Mesodermal cell (in vitro differentiated cells): ENCODE results near the gene CCDC154.
"Not testable (repeated sequence)": the region's sequence is repeated elsewhere in the genome, so short reads cannot be mapped to it uniquely, and the experiment has no call there.

Experiments
- H3K27ac ChIP-seq: 2 replicates; pipeline ENCODE4 v1.7.0; 2013; ENCODE audit warnings: mild to moderate bottlenecking, low read depth, low read length, moderate library complexity; ENCODE audit not compliant: severe bottlenecking
- H3K36me3 ChIP-seq: 2 replicates; pipeline ENCODE4 v1.7.1; 2013; ENCODE audit warnings: mild to moderate bottlenecking, low read length, moderate library complexity; ENCODE audit not compliant: control insufficient read depth, insufficient read depth
- H3K4me1 ChIP-seq: one replicate; pipeline ENCODE4 v1.7.1; 2013; ENCODE audit warnings: mild to moderate bottlenecking, low read length; ENCODE audit not compliant: insufficient read depth, control insufficient read depth, poor library complexity, severe bottlenecking
- H3K4me3 ChIP-seq: 2 replicates; pipeline ENCODE4 v1.7.0; 2013; ENCODE audit warnings: low read length, control low read depth, mild to moderate bottlenecking; ENCODE audit not compliant: insufficient read depth, poor library complexity, severe bottlenecking; ENCODE audit errors: extremely low read depth
- H3K9me3 ChIP-seq: 2 replicates; pipeline ENCODE4 v1.7.1; 2013; ENCODE audit warnings: mild to moderate bottlenecking, low read length, moderate library complexity; ENCODE audit not compliant: control insufficient read depth
- WGBS, 2 experiments: methylation state at CpG; one replicate each; pipeline ENCODE4 v1.1.5; 2013; ENCODE audit warnings: missing lambda C conversion rate in 2 of 2; ENCODE audit not compliant: insufficient coverage in 2 of 2; 5-methylcytosine and 5-hydroxymethylcytosine counted together

The CCDC154 gene

DNA sequence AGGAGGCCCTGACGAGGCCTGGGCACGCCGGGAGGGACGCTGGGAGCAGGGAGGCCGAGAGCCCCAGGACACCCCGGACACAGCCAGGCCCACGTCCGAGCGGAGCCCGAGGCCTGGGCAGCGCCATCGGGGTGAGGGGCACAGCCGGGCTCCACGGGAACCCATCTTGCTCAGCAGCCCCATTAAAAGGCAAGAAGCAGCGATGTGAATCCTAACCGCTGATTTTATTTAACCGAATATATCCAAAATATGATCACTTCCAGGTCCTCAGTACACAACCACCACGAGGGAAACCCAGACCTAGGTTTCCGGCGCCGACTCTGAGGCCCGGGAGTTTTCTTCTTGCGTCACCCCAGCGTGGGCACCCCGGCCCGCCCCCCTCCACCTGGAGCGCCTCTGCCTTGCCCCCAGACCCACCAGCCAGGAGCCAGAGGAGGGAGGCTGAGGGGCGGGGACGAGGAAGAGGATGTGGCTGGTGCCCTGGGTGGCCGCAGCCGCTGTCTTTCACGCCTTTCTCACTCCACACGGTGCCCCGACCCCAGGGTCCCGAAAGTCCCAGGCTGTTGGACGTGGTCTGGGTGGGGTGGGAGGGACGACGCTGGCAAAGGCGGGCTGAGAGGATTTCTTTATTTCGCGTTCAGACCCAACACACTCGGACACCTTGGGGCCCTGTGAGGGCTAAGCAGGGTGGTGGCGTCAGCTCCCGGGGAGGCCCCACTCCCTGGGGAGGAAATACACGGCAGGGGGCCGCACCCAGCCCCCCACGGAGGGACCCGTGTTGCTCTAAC lies 568 bp upstream of the CCDC154 start:
- 96 to 97% methylated on average over 27 to 42 of the region's 48 CpGs for WGBS, 2 experiments
- Histone ChIP-seq H3K9me3 (no peaks in the 10 kb centered on the region), H3K27ac (no peak overlapping the region), H3K36me3 (peaks cover 6% of the 10 kb centered on the region), H3K4me1 (no peaks in the 10 kb centered on the region), H3K4me3 (no peak overlapping the region)

GRCh38 chr16:1443403-1443973 lies 868 bp downstream of the CCDC154 start:
- Histone ChIP-seq H3K4me1 (no peaks in the 10 kb centered on the region), H3K9me3 (no peaks in the 10 kb centered on the region), H3K36me3 (peaks cover under 1% of the 10 kb centered on the region), H3K4me3 (no peak overlapping the region), H3K27ac (no peak overlapping the region)
- WGBS, 2 experiments = 88 to 90% methylated on average over 20 to 37 of the region's 38 CpGs

DNA sequence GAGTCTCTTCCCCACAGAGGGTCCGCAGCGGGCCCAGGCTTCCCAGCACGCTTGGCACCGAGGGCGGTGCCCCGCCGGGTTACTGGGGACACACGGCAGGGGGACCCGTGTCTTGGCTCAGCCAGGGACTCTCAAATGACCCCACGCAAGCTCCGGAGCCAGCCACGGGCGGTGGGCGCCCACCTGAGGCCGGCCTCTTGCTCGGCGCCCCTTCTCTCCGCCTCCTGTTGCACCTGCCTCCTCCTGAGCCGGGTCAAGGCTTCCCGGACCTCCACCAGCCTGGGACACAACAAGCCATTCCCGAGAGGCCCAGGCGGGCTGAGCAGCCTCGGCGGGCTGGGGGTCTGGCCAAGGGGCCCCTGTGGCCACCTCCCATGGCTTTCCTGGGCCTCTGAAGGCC lies 1.7 kb downstream of the CCDC154 start:
- WGBS, 2 experiments = 90 to 93% methylated on average over 19 to 24 of the region's 24 CpGs
- no peak overlapping the region for H3K27ac ChIP-seq
- H3K36me3 ChIP-seq = no peaks in the 10 kb centered on the region
- H3K4me3 ChIP-seq = no peak overlapping the region
- no peaks in the 10 kb centered on the region for H3K9me3 ChIP-seq
- H3K4me1 ChIP-seq = no peaks in the 10 kb centered on the region

GRCh38 chr16:1441391-1441829 lies 2.9 kb downstream of the CCDC154 start:
- Histone ChIP-seq H3K4me1 (no peaks in the 10 kb centered on the region), H3K36me3 (no peaks in the 10 kb centered on the region)
- 86 to 87% methylated on average over 21 to 22 of the region's 22 CpGs for WGBS, 2 experiments

GRCh38 chr16:1439699-1440074 lies 4.7 kb downstream of the CCDC154 start:
- not testable (repeated sequence) for H3K27ac ChIP-seq, H3K4me3 ChIP-seq, H3K36me3 ChIP-seq, H3K4me1 ChIP-seq, H3K9me3 ChIP-seq
- WGBS, 2 experiments = 98 to 100% methylated on average over 3 to 4 of the region's 4 CpGs

More at GRCh38 chr16:1441391-1441829, 2.9 kb downstream of the CCDC154 start:
- Histone ChIP-seq H3K4me3 (no peak overlapping the region), H3K27ac (no peak overlapping the region), H3K9me3 (no peaks in the 10 kb centered on the region)

DNA sequence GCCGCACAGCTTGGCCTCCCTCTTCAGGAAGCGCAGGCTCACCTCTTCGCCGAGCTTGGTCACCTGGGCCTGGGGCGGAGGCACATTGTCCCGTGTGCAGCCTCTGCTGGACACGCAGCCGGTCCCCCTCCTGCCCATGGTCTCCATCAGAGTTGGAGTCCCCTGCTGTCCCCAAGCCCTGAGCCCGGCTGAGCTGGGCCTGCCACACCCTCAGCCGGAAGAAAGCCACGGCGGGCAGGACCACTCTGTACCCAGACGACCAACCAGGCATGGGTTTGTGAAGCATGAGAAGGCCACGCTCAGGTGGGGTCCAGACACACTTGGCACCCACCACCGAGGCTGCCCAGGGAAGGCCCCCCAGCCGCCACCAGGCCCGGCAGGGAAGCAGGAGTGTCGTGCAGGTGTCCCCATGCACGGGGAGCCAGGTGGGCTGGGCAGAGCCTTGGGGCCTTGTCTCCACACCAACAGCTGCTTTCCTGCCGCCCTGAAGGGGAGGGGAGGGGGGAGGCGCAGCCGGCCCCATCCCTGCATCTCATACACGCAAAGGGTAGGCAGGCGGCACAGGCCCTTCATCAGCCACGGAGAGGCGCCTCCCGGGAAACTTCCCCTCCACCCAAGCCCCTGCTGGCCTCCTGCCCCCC lies 5.2 kb downstream of the CCDC154 start:
- no peaks in the 10 kb centered on the region for H3K36me3 ChIP-seq
- 95 to 96% methylated on average over 16 to 19 of the region's 27 CpGs for WGBS, 2 experiments
- no peaks in the 10 kb centered on the region for H3K4me1 ChIP-seq
- no peak overlapping the region for H3K27ac ChIP-seq
- H3K9me3 ChIP-seq = no peaks in the 10 kb centered on the region
- no peak overlapping the region for H3K4me3 ChIP-seq

GRCh38 chr16:1438229-1439057 lies 5.9 kb downstream of the CCDC154 start:
- Histone ChIP-seq H3K4me3 (no peak overlapping the region), H3K36me3 (no peaks in the 10 kb centered on the region), H3K9me3 (no peaks in the 10 kb centered on the region), H3K4me1 (no peaks in the 10 kb centered on the region), H3K27ac (no peak overlapping the region)
- 94% methylated on average over 24 to 35 of the region's 35 CpGs for WGBS, 2 experiments

- no peaks in the 10 kb centered on the region for H3K36me3 ChIP-seq
- WGBS, 2 experiments = 94 to 96% methylated on average over 14 to 19 of the region's 22 CpGs
- H3K4me3 ChIP-seq = no peak overlapping the region
- H3K4me1 ChIP-seq = no peaks in the 10 kb centered on the region
- no peak overlapping the region for H3K27ac ChIP-seq
- H3K9me3 ChIP-seq = no peaks in the 10 kb centered on the region
Observed at GRCh38 chr16:1437606-1438005, 6.8 kb downstream of the CCDC154 start.

GRCh38 chr16:1436731-1437355 lies 7.5 kb downstream of the CCDC154 start:
- Histone ChIP-seq H3K36me3 (no peaks in the 10 kb centered on the region), H3K9me3 (no peaks in the 10 kb centered on the region), H3K4me1 (no peaks in the 10 kb centered on the region), H3K27ac (no peak overlapping the region), H3K4me3 (no peak overlapping the region)
- 92 to 93% methylated on average over 41 of the region's 47 CpGs for WGBS, 2 experiments
